HG02798 (cell line): ENCODE measurements around the gene ELMO1.
A peak's percentile ranks its signal among the peaks of the same experiment; 100 is the strongest.
"Not testable (repeated sequence)": the region's sequence is repeated elsewhere in the genome, so short reads cannot be mapped to it uniquely, and the experiment has no call there.

Experiments
- ATAC-seq: cut with Tn5 transposase; IDR thresholded peaks from one replicate; pipeline ENCODE4 v1.9.1; 2021; ENCODE audit warnings: mild to moderate bottlenecking; ENCODE audit not compliant: unreplicated experiment, poor library complexity

The ELMO1 gene

GRCh38 chr7:37173670-37174069, 275.0 kb downstream of the ELMO1 start:
- ATAC-seq, result no peak

GRCh38 chr7:37162106-37162505, 286.6 kb downstream of the ELMO1 start:
- ATAC-seq, result no peak

DNA sequence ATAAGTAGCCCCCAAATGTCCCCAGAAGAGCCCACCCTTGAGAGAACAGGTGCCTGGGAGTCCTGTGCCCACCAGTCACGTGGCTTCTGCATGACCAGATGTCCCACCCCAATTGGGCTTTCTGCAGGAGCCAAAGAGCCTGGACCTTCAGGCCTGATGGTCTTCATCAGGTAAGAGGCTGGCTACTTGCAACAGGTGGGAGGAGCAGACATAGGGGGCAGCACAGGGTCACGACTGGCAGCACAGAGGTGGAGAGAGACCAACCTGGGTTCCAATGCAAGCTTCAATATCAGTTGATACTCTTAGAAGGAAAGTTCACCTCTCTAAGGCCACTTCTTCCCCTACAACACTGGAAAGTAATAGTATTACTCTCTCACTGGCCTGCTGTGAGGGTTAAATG, 288.0 kb downstream of the ELMO1 start:
- no peak for ATAC-seq

- ATAC-seq, result no peak
Observed at GRCh38 chr7:37153376-37153775, 295.3 kb downstream of the ELMO1 start.

DNA sequence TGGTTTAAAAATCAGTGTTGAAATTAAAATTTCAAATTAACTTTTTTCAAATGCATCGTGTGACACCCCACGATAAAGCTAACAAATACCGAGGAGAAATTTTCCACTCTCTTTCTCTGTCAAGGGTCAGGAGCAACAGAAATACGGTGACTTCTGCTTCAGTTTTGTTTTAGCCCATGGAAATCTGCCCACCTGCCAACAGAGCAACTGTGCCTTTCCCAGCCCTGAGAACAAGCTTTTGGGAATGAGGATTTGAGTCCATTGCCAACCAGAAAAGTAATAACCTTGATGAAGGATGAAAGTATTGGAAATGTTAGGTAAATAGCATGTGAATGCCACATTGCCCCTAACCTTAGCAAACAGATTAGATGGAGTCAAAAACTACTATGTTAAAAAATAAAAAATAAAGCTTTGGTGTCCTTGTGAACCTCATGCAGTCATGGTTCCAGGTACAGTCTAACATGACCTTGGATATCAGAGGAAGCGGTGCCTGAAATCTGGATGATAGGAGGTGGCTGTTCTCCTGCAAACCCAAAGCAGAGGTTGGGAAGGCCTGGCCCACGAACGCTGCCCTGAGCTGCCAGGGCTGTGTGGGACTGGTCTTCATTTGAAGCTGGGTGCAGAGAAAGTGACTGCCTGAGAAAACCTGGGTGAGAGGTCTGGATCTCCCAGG, 296.8 kb downstream of the ELMO1 start:
- no peak for ATAC-seq

DNA sequence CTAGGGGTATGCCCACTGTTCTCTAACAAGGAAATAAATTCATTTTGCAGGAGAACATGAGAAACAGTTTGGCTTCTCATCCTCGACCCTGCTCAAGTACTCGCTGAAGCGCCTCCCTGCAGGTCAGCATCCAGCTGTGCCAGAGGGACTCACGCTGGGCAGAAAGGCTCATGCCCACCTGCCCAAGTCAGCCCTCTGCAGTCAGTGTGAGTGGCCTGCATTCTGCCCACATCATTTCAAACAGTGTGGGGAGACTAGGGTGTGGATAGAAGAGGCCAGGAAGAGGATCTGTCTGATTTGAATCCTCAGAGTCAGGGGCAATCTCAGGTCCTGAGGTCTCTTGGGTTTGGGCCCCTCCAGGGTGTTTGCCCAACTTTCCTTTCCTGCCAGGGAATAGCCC, 297.8 kb downstream of the ELMO1 start:
- no peak for ATAC-seq

DNA sequence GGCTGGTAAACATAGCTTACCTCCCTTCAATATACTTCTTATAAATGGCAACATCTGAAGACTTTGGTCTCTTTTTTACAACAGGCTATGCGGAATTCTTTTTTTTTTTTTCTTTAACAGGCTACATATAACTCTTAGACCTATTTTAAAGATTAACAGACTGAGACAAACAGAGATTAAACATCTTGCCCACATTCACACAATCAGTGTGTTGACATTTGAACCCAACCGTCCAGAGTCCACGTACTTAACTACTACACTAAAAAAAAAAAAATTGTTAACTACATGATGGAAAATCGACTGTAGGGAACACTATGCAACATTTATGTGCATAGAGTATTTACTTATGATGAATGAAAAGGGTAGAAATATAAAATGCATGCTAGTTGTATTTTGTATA, 298.5 kb downstream of the ELMO1 start:
- ATAC-seq, result no peak

- no peak for ATAC-seq
Observed at GRCh38 chr7:37149773-37150124, 298.9 kb downstream of the ELMO1 start.

DNA sequence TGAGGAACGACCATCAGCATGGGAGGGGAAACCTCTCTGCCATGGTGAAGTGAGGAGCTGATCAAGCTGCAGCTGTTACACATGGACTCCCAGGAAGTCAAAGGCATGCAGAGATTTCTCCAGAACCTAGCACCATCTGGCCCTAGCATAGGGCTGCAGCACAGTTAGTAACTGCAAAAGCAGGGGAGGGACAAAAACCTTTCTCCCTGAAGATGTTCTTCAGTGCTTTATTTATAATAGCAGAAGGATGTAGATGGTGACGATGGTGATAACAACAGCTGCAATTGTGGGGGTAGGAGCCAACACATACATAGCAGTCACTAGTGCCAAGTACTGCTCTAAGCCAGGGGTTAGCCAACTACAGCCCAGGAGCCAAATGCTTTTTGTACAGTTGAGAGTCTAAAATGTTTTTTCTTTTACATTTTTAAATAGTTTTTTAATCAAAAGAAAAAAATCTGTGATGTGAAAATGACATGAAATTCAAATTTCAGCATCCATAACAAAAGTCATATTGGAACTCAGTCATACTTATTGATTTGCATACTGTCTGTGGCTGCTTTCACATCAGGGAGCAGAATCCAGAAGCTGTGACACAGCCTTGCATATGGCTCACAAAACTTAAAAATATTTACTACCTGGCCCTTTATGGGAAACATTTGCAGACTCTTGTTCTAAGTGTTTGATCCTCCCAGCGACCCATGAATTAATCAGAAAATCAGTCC, 299.5 kb downstream of the ELMO1 start:
- ATAC-seq, result peak; percentile 70

- no peak for ATAC-seq
Observed at GRCh38 chr7:37145682-37146081, 303.0 kb downstream of the ELMO1 start.

DNA sequence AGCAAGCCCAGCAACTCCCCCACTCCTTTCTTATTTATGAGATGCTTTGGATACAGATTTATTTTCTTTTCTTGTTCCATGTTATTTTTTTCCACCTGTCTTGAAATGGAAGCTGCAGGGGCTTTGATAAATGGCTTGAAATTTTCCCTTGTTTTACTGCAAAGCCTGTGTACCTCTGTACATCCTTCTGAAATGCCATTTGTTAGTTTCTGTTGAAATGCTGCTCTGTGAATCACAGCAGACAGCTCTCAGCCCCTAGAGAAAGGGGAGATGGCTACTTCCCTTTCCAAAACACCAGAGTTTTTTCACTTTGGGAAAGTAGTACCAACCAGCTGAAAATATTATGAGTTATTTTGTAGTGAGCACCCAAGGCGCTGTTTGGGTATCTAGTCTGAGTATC, 304.2 kb downstream of the ELMO1 start:
- no peak for ATAC-seq

GRCh38 chr7:37142958-37143357, 305.7 kb downstream of the ELMO1 start:
- ATAC-seq, result no peak

- no peak for ATAC-seq
Observed at GRCh38 chr7:37141742-37142141, 306.9 kb downstream of the ELMO1 start.

DNA sequence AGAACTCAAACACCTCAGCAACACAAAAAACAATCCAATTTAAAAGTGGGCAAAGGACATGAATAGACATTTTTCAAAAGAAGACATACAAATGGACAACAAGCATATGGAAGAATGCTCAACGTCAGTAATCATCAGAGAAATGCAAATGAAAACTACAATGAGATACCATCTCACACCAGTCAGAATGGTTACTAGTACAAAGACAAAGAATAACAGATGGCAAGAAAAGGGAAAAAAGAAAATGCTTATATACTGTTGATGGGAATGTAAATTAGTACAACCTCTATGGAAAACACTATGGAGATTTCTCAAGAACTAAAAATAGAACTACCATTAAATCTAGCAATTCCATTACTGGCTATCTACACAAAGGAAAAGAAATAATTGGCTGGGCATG, 314.8 kb downstream of the ELMO1 start:
- ATAC-seq, result not testable (repeated sequence)

- ATAC-seq, result no peak
Observed at GRCh38 chr7:37131855-37132254, 316.8 kb downstream of the ELMO1 start.

DNA sequence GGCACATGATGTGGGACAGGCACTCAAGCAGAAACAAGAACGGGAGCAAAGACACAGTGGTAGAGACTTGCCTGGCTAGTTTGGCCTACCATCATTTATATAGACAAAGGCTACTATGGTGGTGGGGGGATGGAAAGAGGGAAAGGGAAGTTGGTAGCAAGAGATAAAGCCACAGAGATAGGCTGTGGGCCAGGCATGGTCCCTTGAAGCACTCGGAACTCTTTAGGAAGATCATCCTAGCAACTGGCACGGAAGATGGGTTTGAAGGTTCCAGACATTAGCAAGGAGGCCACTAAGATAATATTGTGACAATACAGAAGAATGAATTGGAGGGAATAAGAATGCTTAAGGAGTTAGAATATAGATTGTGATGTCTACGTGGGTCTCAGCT, 319.6 kb downstream of the ELMO1 start:
- ATAC-seq, result no peak

GRCh38 chr7:37128327-37129034, 320.2 kb downstream of the ELMO1 start:
- no peak for ATAC-seq

- no peak for ATAC-seq
Observed at GRCh38 chr7:37119296-37119860, 329.3 kb downstream of the ELMO1 start.

- no peak for ATAC-seq
Observed at GRCh38 chr7:37118004-37118403, 330.7 kb downstream of the ELMO1 start.

- no peak for ATAC-seq
Observed at GRCh38 chr7:37117292-37117691, 331.4 kb downstream of the ELMO1 start.

DNA sequence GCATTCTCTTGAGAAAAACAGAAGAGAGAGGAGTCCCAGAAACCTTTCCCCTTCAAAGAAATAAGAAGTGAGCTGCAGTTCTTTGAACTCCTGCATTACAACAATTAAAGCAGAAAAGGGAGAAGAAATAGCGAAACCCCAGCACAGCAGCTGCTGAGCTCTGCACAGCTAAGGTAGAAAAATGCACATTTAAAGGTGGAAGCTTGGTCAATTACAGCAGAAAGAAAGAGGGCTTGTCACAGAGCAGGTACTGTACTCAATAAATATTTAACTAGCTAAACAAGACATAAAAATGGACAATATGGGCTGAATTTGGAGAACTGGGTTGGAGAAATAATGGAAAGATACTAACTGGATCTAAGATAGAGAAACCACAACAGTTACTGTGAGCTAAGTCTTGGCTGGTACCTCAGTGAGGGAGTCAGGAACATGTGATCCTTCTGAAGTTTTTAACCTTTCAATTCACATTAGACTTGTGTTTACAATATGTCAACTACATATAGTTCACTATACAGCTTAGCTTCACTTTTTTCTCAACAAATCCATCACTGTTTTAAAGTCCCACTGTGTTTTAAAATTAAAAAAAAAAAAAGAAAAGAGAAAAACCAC, 332.5 kb downstream of the ELMO1 start:
- ATAC-seq, result no peak
